GM21723 (cell line): ENCODE results near the gene STK24.
A peak's percentile ranks its signal among the peaks of the same experiment; 100 is the strongest.
"Not testable (repeated sequence)": the region's sequence is repeated elsewhere in the genome, so short reads cannot be mapped to it uniquely, and the experiment has no call there.

Experiments
- ATAC-seq: cut with Tn5 transposase; IDR thresholded peaks from one replicate; pipeline ENCODE4 v1.9.1; 2021; ENCODE audit warnings: mild to moderate bottlenecking, moderate library complexity; ENCODE audit not compliant: unreplicated experiment

STK24 gene

GRCh38 chr13:98576963-98577835 is at the start of gene STK24:
STK24 (minus strand) TSS chr13:98577107; CDS start chr13:98576786, 321 bp downstream.
- peak; percentile 69 for ATAC-seq

- no peak for ATAC-seq
Observed at GRCh38 chr13:98626298-98626935, 49.5 kb upstream of the STK24 start.

- not testable (repeated sequence) for ATAC-seq
Observed at GRCh38 chr13:98624589-98624988, 47.7 kb upstream of the STK24 start.

- ATAC-seq: no peak
Observed at GRCh38 chr13:98622931-98623331, 46.0 kb upstream of the STK24 start.

- ATAC-seq: no peak
Observed at GRCh38 chr13:98619556-98619955, 42.6 kb upstream of the STK24 start.

- ATAC-seq: not testable (repeated sequence)
Observed at GRCh38 chr13:98615595-98615994, 38.7 kb upstream of the STK24 start.

- ATAC-seq: no peak
Observed at GRCh38 chr13:98613591-98613990, 36.7 kb upstream of the STK24 start.

- no peak for ATAC-seq
Observed at GRCh38 chr13:98609756-98610155, 32.8 kb upstream of the STK24 start.

- no peak for ATAC-seq
Observed at GRCh38 chr13:98606296-98606695, 29.4 kb upstream of the STK24 start.

GRCh38 chr13:98599502-98600328 is 22.8 kb upstream of the STK24 start:
- no peak for ATAC-seq

GRCh38 chr13:98598043-98598442 is 21.1 kb upstream of the STK24 start:
- no peak for ATAC-seq

- ATAC-seq: no peak
Observed at GRCh38 chr13:98595134-98595533, 18.2 kb upstream of the STK24 start.

- ATAC-seq: no peak
Observed at GRCh38 chr13:98592362-98592732, 15.4 kb upstream of the STK24 start.

GRCh38 chr13:98591721-98592361 is 14.9 kb upstream of the STK24 start:
- no peak for ATAC-seq

GRCh38 chr13:98590471-98590870 is 13.6 kb upstream of the STK24 start:
- ATAC-seq: not testable (repeated sequence)

- ATAC-seq: not testable (repeated sequence)
Observed at GRCh38 chr13:98589516-98589915, 12.6 kb upstream of the STK24 start.

- ATAC-seq: no peak
Observed at GRCh38 chr13:98586400-98587345, 9.8 kb upstream of the STK24 start.

- no peak for ATAC-seq
Observed at GRCh38 chr13:98585946-98586345, 9.0 kb upstream of the STK24 start.

GRCh38 chr13:98585398-98585754 is 8.5 kb upstream of the STK24 start:
- no peak for ATAC-seq
